NOMO-1 treated with DMSO at 0.1 percent for 48 hours (cell line): Measurements from ENCODE around the gene COBL.

Experiments used
- DNase-seq: peaks from one replicate; lab custom pipeline; 2025; ENCODE audit not compliant: unreplicated experiment; lab: John Stamatoyannopoulos, UW

The COBL gene

DNA sequence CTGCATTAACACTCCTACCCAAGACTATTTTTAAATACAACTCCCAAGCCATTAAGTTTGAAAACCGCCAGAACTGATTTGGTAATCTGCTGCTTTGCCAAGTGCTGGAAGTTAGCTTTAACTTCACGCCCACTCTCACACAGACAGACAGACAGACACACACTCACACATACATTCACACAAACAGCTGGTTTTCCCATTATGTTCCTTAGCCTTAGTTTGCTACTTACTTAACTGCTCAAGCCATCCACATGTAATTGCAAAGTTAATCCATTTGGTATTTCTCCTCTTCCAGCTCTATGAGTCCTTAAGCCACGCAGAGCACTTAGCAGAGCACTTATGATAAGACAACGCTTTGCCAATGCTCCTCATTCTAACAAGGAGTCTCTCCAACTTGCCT lies 8.3 kb downstream of the COBL start:
- DNase-seq, result no peak

GRCh38 chr7:51307651-51308210 lies 8.9 kb downstream of the COBL start:
- no peak for DNase-seq

- DNase-seq, result no peak
Observed at GRCh38 chr7:51306761-51307160, 9.8 kb downstream of the COBL start.

- DNase-seq, result no peak
Observed at GRCh38 chr7:51304729-51305128, 11.9 kb downstream of the COBL start.

DNA sequence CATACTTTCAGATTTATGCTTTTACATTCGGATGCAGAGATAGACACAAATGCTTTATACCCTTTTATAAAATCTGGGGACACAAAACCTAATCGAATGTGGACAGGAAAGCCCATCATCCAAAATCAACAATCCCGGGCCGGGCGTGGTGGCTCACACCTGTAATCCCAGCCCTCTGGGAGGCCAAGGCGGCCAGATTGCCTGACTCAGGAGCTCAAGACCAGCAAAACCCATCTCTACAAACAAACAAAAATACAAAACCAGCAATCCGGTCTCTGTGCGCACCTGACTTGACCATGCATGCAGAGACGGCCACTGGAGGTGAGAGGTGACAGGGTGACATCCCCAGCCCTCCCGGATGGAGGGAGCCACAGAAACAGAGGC lies 13.5 kb downstream of the COBL start:
- no peak for DNase-seq

- DNase-seq, result no peak
Observed at GRCh38 chr7:51301806-51302205, 14.8 kb downstream of the COBL start.

DNA sequence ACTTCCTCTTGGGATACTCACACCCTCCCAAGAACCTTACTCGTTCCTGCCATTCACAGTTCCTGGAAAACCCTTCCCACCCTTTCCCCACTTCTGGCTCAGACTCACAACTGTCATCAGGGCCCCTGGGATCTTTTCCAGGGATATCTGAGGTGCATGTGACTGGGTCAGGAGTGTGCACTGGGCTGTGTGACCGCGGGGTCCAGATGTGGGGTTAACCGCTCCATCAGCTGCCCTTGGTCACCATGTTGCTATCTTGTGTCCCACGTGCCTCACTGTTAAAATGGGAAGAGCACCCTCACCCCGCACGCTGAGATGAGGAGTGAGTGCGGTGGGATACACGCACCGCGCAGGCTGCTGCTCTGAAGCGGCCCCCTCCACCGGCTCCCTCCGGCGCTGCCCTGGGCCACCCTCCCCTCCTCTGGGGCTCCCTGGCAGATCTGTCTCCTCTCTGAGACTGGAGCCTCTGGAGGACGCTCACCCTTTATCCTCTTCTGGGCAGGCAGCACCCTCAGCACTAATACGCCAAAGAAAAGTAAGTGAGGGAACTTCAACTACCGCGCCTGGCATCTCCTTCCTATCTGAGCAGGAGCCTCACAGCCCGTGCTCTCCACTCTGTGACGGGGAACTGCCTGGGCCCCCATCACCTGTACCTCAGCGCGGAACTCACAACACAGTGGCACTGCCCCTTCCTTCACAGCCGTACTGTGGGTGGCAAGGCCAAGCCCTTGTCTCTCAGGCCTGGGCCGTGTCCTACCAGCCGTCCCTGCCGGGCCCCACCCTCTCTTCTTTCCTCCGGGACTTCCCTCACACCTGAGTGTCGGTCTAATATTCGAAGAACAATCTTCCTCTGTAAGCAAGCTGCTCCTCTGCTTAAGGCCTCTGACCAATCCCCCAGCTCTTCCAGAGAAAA lies 15.6 kb downstream of the COBL start:
- no peak for DNase-seq

DNA sequence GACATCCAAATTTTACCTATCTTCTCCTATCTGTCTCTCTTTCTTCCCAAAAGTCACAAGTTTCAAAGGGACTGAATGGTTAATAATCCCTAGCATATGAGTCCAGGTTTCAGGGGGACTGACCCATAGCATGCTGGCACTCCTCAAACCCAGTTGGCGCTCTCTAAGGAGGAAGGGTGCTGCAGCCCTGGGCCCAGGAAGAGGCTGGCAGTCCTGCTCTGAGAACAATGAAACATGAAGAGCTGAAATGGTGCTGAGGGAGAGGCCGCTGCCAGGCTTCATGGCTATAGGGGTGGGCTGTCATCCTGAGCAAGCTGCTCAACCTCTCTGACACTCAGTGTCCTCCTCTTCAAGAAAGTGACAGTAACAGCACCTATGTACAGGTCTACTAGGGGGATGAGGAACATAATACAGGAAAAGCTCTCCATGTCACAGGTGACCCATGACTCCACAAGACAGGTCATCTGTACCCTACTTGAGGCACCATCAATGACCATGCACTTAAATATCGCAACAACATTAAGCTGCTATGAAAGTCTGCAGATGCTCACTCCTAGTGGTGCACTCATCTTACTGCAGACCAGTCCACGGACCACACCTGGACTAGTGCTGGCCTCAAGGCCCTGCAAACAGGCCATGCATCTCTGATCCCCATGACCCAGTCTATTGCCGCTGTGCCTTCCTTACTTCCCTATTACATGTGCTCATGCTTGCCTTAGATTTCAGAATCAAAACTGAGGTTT lies 17.0 kb downstream of the COBL start:
- DNase-seq, result no peak

DNA sequence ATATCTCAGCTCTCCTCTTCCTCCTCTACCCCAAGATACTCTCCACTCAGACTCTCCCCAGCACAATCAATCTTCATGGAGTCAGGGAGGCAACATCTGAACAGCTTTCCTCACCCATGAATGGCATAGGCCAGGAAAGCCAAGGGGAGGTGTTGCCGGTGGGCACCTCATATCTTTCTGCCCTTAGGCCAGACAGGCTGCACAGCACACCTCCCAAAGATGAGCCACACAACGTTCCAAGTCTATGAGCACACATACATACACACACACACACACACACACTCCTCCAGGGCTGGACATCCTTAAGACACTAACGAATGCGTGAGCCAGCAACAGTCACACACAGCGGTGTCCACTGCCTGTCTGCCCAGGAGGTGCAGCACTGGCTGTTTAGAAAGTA lies 17.7 kb downstream of the COBL start:
- no peak for DNase-seq

DNA sequence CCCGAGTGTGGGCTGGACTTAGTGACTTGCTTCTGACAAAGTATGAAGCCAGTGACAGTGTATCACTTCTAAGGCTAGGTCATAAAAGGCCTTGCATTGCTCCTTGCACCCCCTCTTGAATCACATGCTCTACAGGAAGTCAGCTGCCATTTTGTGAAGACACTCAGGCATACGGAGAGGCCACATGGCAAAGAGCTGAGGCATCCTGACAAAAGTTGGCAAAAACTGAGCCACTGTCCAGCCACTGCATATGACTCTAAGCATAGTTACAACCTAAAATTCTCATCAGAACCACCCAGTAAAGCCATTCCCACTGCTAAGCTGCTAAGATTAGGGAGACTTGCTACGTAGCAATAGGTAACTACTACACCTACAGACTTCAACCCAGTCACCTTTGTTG lies 18.6 kb downstream of the COBL start:
- no peak for DNase-seq

GRCh38 chr7:51295440-51296245 lies 21.0 kb downstream of the COBL start:
- DNase-seq, result no peak

GRCh38 chr7:51292596-51292995 lies 24.0 kb downstream of the COBL start:
- DNase-seq, result no peak

- no peak for DNase-seq
Observed at GRCh38 chr7:51290702-51291540, 25.7 kb downstream of the COBL start.

DNA sequence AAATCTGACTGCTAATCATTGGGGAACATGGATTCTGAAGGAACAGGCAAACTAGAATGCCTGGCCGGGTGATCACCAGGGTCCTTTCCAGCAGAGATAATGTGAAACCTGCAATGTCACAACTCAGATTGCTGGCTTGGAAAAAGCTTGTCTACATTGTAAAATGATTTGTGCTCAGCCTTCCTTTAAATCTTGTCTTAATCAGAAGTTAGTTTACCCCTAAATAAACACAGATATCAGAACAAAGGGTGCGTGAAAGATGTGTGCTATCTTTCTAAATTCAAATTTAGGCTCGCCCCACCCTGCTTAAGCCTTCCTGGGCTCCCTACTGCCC lies 26.3 kb downstream of the COBL start:
- DNase-seq, result no peak

- no peak for DNase-seq
Observed at GRCh38 chr7:51289623-51290303, 26.8 kb downstream of the COBL start.

GRCh38 chr7:51288896-51289622 lies 27.6 kb downstream of the COBL start:
- no peak for DNase-seq

- no peak for DNase-seq
Observed at GRCh38 chr7:51286401-51286800, 30.2 kb downstream of the COBL start.

- DNase-seq, result no peak
Observed at GRCh38 chr7:51280156-51280555, 36.5 kb downstream of the COBL start.

DNA sequence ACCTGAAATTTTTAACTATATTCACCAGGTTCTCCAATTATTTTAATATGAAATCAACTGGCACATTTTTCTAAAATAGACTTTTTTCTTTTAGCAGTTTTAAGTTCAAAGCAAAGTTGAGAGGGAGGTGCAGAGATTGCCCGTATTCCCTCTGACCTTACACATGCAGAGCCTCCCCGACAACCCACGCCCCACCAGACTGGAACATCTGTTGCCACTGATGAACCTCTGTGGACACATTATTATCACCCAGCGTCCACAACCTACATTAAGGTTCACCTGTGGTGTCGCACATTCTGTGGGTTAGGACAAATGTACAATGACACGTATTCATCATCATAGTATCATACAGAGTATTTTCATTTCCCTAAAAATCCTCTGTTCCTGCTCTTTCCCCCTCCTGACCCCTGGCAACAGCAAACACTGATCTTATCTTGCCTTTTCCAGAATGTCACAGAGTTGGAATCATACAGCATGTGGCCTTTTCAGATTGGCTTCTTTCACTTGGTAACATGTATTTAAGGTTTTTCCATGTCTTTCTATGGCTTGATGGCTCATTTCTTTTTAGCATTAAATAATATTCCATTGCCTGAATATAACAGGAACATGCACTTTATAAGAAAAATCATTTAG lies 37.1 kb downstream of the COBL start:
- DNase-seq, result no peak
